Nephron progenitor cell (in vitro differentiated cells): ENCODE measurements around the gene TM7SF3.
A peak's percentile ranks its signal among the peaks of the same experiment; 100 is the strongest.

Experiments used
- DNase-seq: peaks from one replicate; pipeline ENCODE4 v3.0.0; 2021
- H3K27ac Mint-ChIP-seq: 2 replicates; pipeline ENCODE4 v1.8.0; 2021; ENCODE audit warnings: mild to moderate bottlenecking, moderate library complexity, mixed read lengths
- H3K27me3 Mint-ChIP-seq: 2 replicates; pipeline ENCODE4 v1.8.0; 2021; ENCODE audit warnings: mild to moderate bottlenecking, low read depth, mixed read lengths; ENCODE audit not compliant: poor library complexity
- H3K36me3 Mint-ChIP-seq: 2 replicates; pipeline ENCODE4 v1.8.0; 2021; ENCODE audit warnings: low read depth, mixed read lengths
- H3K4me1 Mint-ChIP-seq: 2 replicates; pipeline ENCODE4 v1.8.0; 2021; ENCODE audit warnings: mixed read lengths
- H3K4me3 Mint-ChIP-seq: 2 replicates; pipeline ENCODE4 v1.8.0; 2021; ENCODE audit warnings: mild to moderate bottlenecking, moderate library complexity, mixed read lengths
- H3K9me3 Mint-ChIP-seq: 2 replicates; pipeline ENCODE4 v1.8.0; 2021; ENCODE audit warnings: mild to moderate bottlenecking, moderate library complexity, mixed read lengths
- CTCF ChIP-seq: fragments of 200-600 bp; sonication (generic); IDR thresholded peaks from 2 replicates; pipeline ENCODE4 v1.5.0; 2021; ENCODE audit warnings: antibody characterized with exemption

Gene TM7SF3

GRCh38 chr12:27003421-27004381, 10.5 kb downstream of the TM7SF3 start:
- Mint-ChIP-seq H3K4me1 (peaks cover 19% of the 10 kb centered on the region), H3K27ac (peak overlapping the region; percentile 61), H3K9me3 (no peaks in the 10 kb centered on the region), H3K36me3 (peaks cover 14% of the 10 kb centered on the region), H3K27me3 (no peaks in the 10 kb centered on the region), H3K4me3 (no peak overlapping the region)
- TF ChIP-seq CTCF, result no peak
- no peak for DNase-seq

GRCh38 chr12:27002141-27002540, 12.0 kb downstream of the TM7SF3 start:
- Mint-ChIP-seq H3K36me3 (peaks cover 20% of the 10 kb centered on the region), H3K27ac (no peak overlapping the region), H3K9me3 (no peaks in the 10 kb centered on the region), H3K27me3 (no peaks in the 10 kb centered on the region), H3K4me1 (peaks cover 19% of the 10 kb centered on the region), H3K4me3 (no peak overlapping the region)
- no peak for DNase-seq
- TF ChIP-seq CTCF, result no peak

- Mint-ChIP-seq H3K27ac (no peak overlapping the region), H3K9me3 (no peaks in the 10 kb centered on the region), H3K4me3 (no peak overlapping the region), H3K36me3 (peaks cover 20% of the 10 kb centered on the region), H3K4me1 (peaks cover 19% of the 10 kb centered on the region), H3K27me3 (no peaks in the 10 kb centered on the region)
- no peak for TF ChIP-seq CTCF
- no peak for DNase-seq
Measured at GRCh38 chr12:27001663-27002062, 12.5 kb downstream of the TM7SF3 start.

GRCh38 chr12:27000961-27001360, 13.2 kb downstream of the TM7SF3 start:
- TF ChIP-seq CTCF, result no peak
- Mint-ChIP-seq H3K4me3 (no peak overlapping the region), H3K9me3 (no peaks in the 10 kb centered on the region), H3K27me3 (no peaks in the 10 kb centered on the region), H3K4me1 (peaks cover 19% of the 10 kb centered on the region), H3K27ac (no peak overlapping the region), H3K36me3 (peaks cover 20% of the 10 kb centered on the region)
- DNase-seq, result no peak

GRCh38 chr12:26997003-26997402, 17.2 kb downstream of the TM7SF3 start:
- H3K27ac Mint-ChIP-seq, result no peak overlapping the region
- no peaks in the 10 kb centered on the region for H3K9me3 Mint-ChIP-seq
- DNase-seq, result no peak
- H3K27me3 Mint-ChIP-seq, result no peaks in the 10 kb centered on the region
- H3K4me3 Mint-ChIP-seq, result no peak overlapping the region
- H3K36me3 Mint-ChIP-seq, result peaks cover 36% of the 10 kb centered on the region
- no peaks in the 10 kb centered on the region for H3K4me1 Mint-ChIP-seq
- TF ChIP-seq CTCF, result no peak

GRCh38 chr12:26995706-26996105, 18.5 kb downstream of the TM7SF3 start:
- H3K27ac Mint-ChIP-seq, result no peak overlapping the region
- no peak for TF ChIP-seq CTCF
- no peak for DNase-seq
- H3K36me3 Mint-ChIP-seq, result peaks cover 34% of the 10 kb centered on the region
- H3K9me3 Mint-ChIP-seq, result no peaks in the 10 kb centered on the region
- no peak overlapping the region for H3K4me3 Mint-ChIP-seq
- H3K4me1 Mint-ChIP-seq, result no peaks in the 10 kb centered on the region
- no peaks in the 10 kb centered on the region for H3K27me3 Mint-ChIP-seq
